Measurements from ENCODE around the gene MGST2. TPM values are rescaled to one million over a fixed set of nuclear protein-coding genes. Genes with fewer than 3 reads are reported as not detected.
A peak's percentile ranks its signal among the peaks of the same experiment; 100 is the strongest.
"Not testable (repeated sequence)": the region's sequence is repeated elsewhere in the genome, so short reads cannot be mapped to it uniquely, and the experiment has no call there.

MGST2 gene
- 38.6 and 39.8 TPM in 2 replicates for total RNA-seq (2014; rRNA removed; shearing (Covaris generic))
- 45.4 and 55.4 TPM in 2 replicates for polyA plus RNA-seq (2014; cell fraction: nucleus; rRNA removed)

DNA sequence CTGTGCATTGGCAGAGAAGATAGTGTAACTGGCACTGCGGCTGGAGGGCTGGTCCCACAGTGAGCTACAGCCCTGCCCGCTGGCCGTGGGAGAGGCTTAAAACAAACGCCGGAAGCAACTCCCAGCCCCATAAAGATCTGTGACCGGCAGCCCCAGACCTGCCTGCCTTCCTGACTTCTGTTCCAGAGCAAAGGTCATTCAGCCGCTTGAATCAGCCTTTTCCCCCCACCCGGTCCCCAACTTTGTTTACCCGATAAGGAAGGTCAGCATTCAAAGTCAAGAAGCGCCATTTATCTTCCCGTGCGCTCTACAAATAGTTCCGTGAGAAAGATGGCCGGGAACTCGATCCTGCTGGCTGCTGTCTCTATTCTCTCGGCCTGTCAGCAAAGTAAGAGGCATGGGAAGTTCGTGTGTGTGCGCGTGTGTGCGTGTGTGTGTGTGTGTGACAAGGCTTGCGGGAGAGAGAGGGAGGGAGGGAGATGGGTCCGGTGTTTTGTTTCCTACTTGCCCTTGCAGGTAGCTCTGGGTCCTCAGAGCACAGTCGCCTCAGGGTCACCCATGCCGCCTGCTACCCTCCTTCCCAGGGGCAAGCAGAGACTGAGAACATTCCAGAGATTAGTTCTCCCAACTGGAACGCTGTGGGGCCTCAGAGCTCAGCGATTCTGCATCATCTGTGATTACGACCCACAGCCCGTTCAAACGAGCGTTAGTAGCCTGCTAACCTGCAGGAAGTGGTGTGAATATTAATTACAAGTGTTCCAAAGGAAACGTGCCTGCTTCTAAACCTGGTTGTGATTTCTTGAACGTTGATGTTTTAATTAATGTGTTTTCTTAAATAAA, at the start of gene MGST2:
Gene MGST2, plus strand, starts transcription at position 130 of the 840 bp plus-strand sequence. Its CDS starts 201 bp downstream, at position 331.
- DNase-seq (ENCODE audit: extremely low read depth, low read depth), result peak; percentile 48

DNA sequence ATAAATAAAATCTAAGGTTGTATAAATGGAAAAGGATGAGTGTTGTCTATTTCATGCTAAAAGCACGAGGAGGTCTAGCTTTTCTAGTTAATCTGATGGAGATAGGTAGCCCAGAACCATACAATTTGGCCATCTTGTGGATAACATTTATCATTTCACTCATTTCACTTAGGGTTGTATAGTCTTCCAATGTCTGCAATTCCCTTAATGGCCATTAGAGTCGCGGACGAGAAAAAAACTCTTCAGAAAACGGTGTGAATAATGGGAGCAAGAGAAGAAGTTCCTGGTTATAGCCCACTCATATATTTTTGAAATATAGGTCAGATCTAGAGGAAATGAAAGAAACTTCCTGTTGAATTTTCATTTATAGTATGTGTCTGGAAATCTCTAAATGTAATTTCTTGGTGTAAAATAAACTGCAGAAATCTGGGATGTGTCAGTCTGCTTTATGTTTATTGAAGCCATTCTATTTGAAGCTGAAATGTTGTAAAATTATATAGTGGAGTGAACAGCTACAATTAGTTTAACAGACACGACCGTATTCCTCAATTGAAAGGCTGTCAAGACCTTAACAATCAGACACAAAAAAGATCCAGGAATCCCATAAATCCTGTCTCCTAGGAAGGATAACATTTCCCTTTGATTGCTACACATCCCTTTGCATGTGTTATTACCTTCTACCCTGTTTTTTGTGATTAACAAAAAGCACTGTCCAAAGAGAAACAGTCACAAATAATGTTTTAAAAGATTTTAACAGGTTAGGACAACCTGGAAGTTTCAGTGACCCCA, 47.7 kb upstream of the MGST2 start:
- DNase-seq (ENCODE audit: extremely low read depth, low read depth), result no peak

DNA sequence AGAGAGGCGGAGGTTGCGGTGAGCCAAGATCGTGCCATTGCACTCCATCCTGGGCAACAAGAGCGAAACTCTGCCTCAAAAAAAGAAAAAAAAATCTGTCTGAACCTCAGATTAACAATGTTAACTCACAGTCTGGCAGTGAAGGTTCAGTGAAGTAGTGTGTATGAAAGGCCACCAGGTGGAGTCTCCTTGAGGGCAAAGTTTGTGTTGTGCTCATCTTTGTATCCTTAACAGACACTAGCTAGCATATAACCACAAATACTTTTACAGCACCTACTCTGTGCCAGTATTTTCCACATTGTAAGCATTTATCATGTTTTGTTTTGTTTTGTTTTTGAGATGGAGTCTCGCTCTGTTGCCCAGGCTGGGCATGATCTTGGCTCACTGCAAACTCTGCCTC, 46.0 kb upstream of the MGST2 start:
- no peak for DNase-seq (ENCODE audit: extremely low read depth, low read depth)

DNA sequence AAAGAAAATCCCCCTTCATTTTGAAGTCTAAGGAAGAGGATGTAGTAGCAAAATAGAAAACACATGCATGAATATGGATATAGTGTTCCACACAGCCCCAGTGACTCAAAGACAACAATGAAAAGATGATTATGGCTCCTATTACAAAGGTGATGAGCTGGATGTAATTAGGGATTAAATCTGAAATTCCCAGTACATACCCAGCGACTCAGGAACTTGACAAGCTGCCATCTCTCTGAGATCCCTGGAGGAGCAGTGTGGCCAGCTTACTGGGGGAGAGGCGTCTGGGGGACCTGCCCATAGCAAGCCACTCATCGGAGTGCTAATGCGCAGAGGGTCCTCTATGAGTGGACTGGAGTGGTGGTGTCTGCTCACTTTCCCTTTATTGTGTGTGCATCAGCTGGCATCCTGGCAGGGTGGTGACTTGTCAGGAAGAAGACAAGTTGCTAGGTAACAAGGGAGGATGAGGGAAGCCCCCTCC, 42.7 kb upstream of the MGST2 start:
- no peak for DNase-seq (ENCODE audit: extremely low read depth, low read depth)

DNA sequence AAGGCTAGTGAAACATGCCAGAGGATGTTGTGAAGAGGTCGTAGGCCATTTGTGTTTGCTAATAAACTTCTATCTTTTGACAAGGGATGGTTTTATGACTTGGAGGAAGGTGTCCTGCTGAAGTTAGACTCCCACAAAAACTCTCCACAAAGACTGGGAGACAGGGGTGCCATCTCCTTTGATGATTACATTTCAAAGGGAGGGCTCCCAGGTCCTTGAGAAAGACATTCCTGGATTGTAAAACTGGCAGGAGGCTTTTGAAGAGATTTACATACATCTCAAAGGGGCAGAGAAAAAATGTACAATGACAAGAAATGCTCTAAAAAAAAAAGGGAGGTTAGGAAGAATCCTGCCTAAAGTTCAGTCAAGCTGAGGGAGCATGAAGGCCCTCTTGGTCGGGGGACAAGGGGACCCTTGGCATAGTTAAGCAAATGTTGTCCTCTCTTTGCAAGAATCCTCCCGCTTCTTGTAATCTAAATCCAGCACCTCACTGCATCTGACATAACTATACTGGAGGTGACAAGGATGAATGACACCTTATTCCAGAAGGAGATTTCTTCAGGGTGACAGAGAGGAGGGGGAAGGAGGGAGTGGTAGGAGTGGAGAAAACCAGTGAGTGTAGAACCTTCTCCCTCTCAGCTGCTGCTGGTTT, 41.1 kb upstream of the MGST2 start:
- no peak for DNase-seq (ENCODE audit: extremely low read depth, low read depth)

DNA sequence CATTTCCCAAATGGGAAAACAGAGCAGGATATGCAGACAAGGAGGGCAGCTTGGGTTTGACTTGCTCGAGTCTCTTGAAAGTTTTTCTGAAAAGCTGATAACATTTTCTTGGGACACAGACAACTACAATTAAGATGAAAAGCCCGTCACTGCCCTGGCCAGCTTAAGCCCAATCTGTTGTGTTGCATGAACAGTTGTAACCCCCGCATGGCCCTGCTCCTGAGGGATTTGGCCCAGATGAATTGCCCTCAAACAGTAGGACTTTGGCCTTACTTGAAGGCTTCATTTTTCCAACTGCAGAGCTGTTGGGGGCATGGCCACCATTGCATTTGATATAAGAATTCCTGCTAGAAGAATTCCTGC, 40.5 kb upstream of the MGST2 start:
- DNase-seq (ENCODE audit: extremely low read depth, low read depth), result no peak

DNA sequence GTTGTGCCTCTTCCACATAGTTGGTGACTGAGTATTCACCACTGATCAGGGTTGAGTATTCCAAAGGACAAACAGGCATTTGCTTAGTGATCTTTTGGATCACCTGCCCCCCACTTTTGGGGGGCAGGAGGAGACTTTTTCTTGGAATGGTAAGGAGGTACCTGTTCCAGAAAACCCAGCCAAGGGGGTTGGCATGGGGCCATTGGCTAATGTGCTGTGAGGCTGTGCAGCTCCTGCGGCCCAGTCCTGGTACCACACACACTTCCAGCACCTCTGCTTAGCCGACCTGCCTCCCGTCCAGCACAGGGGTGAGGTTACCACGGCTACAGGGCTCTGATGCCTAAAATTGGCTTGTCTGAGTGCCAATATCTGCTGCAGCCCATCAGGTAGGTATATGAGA, 40.1 kb upstream of the MGST2 start:
- DNase-seq (ENCODE audit: extremely low read depth, low read depth), result no peak

DNA sequence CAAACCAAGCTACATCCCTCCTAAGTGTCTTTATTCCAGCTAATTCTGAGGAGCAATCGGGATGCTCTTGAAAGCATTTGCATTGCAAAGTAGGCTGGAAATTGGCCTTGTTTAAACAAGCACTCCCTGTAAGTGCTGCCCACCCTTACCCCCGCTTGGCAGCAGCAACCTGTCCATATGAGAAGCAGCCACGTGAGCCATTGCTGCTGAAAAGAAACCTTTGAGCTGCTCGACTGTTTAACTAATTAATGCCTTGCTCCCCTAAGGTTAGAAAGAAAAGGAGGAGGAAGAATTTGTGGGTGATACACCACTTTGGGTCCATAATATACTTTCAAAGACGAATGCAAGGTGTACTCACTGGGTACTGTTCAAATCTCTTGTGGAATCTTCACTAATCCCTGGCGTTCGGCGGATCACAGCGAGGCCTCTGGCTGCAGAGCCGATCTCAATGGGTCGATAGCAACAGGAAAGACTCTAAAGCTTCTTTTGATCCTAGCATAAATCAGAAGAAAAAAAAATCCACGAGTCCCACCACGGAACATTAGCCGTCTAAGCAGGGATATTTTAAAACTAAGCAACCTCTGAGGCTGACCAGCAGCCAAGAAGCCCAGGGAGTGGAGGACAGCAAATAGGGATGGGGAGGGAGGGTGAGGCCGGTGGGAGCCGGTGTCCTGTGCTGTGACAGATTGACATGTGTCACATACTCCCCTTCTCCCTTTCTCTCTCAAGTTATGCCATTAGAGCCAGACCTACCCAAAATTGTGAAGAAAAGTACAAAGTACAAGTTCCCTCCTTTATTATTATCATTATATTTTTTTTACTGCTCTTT, 37.2 kb upstream of the MGST2 start:
- no peak for DNase-seq (ENCODE audit: extremely low read depth, low read depth)

DNA sequence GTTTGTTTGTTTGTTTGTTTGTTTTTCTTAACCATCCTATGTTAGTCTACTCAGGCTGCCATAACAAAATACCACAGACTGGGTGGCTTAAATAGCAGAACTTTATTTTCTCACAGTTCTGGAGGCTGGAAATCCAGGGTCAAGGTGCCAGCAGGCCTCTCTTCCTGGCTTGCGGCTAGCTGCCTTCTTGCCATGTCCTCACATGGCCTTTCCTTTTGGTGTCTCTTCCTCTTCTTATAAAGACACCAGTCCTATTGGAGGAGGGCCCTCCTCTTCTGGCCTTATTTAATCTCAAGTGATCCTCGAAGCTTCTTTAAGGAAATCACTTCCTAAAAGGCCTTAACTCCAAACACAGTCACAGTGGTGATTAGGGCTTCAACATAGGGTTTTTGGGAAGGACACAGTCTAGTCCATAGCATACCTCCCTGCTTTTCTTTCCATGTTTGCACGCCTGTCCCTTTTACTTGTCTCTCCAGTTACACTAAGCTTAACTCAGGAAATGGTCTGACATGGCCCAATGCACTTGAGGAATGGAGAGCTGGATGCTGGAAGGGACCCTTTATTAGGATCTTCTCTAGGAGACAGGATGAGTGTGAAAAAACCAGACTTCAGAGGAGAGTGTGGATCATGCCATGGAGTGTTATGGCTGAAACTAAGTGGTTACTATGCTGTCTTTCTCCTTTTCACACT, 36.0 kb upstream of the MGST2 start:
- no peak for DNase-seq (ENCODE audit: extremely low read depth, low read depth)

DNA sequence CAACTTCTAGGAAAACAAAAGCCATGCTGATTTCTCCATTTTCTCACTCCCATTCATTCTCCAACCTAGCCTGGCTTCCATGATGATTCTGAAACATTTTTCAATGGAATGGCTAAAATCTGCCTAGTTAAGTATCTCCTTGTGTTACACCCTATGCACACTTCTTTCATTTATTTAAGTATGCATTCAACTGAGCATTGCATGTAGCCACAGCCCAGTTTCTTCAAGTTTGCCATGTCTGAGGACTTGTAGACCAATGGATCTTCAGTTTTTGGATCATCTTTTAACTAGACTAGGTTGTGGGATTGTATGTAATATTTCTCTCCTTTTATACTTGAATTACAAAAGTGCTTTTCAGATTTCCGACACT, 35.5 kb upstream of the MGST2 start:
- no peak for DNase-seq (ENCODE audit: extremely low read depth, low read depth)

DNA sequence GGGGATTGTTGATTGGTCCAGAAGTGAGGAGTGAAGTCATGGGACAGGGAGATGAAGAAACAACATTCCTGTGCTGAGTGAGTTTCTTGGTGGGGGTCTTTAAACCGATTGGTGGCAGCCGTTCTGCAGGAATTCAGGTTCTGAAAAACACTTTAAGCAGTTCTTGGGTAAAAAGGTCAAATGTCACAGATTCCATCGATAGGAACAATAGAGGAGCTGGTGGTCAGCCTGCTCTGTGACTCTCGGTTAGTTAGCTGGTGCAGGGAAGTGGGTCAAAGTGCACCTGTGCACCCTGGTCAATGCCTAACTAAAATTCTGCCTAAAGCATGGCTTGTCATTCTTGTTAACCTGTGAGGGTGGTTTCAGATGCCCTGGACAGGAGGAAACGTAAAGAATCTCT, 34.6 kb upstream of the MGST2 start:
- no peak for DNase-seq (ENCODE audit: extremely low read depth, low read depth)

DNA sequence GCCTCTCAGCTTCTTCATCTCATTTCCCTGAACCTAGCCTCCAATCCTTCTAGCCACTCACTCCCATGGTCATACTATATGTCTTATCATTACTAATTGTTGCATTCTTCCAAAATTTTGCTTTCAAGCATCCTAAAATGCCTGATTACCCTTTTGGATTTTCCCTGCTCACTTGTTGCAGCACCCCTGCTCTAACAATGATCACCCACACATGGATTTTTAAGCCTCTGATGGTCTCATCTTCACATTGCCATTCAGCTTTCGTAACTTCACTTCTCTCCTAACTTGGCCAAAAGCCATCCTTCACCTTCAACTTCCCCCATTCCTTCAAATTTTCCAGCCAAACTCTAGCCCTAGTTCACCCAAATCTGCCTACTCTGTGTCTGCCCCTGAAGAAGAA, 33.8 kb upstream of the MGST2 start:
- DNase-seq (ENCODE audit: extremely low read depth, low read depth), result no peak

DNA sequence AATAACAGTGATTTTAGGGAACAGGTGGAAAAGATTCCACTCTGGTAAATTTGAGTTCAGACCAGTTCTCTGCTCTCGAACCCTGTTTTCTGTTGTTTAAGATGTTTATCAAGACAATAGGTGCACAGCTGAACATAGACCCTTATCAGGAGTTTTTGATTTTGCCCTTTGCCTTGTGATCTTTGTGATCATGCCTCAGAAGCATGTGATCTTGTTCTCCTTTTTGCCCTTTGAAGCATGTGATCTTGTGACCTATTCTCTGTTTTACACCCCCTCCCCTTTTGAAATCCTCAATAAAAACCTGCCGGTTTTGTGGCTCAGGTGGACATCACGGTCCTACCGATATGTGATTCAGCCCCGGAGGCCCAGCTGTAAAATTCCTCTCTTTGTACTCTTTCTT, 32.9 kb upstream of the MGST2 start:
- not testable (repeated sequence) for DNase-seq (ENCODE audit: extremely low read depth, low read depth)

DNA sequence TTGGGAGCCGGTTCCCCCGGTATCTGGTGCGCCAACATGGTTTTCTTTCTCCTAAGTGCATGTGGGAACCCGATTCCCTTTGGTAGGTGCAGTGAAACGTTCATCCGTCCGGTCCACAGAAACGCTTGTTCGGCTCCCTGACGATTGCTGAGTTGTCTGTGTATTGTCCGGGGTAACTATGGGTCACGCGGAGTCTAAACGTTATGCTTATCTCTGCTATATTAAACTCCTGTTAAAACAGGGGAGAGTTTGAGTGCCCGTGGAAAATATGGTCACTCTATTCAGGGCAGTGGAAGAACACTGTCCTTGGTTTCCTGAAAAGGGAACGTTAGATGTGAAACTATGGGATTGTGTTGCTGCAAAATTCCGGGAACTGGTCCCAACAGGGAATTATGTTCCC, 32.4 kb upstream of the MGST2 start:
- no peak for DNase-seq (ENCODE audit: extremely low read depth, low read depth)

DNA sequence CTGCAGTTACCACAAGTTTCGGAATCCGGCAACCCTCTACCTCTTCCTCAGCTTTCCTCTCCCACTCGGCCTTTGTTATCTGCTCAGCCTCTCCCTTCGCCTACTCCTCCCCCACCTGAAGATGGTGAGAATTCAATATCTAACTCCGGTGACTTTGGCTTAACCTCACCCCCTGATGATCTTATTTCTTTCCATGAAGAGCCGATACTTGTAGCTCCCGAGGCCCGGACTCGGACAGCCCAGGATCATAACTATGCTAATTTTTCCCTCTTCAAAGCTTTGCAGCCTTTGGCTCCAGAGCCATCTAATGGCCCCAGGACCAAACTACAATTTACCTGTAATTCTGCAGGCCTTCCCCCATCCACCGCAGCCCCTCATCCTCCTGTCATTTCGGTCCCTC, 32.0 kb upstream of the MGST2 start:
- no peak for DNase-seq (ENCODE audit: extremely low read depth, low read depth)

DNA sequence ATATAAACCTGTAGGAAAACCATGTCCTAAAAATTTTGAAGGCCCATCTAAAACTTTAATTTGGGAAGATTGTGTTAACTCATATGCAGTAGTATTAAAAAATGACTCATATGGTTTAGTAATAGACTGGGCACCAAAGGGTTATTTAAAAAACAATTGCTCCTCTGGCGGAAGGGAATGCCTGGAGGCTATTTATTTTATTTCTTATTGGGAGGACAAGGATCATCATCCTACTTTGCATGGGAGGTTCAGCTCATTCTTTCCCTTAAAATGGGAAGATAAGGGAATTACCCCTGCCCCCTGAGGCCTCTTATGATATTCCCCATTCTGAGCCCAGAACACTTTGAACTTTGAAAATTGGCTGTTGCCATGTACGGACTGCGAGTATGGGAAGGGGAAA, 29.7 kb upstream of the MGST2 start:
- no peak for DNase-seq (ENCODE audit: extremely low read depth, low read depth)

DNA sequence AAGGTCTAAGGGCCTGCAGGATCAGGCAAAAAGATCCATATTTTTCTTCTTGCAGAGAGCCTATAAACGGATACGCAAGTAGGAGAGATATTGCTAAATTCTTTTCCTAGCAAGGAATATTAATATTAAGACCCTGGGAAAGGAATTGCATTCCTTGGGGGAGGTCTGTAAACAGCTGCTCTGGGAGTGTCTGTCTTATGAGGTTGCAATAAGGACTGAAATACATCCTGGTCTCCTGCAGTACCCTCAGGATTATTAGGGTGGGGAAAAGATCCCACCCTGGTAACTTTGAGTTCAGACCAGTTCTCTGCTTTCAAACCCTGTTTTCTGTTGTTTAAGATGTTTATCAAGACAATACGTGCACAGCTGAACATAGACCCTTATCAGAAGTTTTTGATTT, 27.3 kb upstream of the MGST2 start:
- DNase-seq (ENCODE audit: extremely low read depth, low read depth), result not testable (repeated sequence)

DNA sequence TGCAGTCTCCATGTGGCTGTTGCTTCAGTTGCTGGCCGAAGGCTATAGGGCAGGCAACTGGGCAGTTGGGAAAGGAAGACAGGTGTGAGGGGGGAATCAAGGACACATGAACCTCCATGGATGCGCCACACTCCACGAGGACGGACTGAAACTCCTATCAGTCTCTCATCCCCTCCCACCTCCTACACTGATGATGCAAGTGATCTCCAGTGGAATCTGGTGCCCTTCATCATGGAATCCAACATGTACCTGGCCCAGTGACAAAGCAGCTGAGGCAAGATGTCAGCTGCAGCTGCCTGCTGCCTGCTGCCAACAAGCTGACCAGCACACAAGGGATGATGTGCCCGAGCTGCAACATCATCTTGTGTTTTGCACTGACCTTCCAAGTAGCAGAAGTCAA, 26.0 kb upstream of the MGST2 start:
- DNase-seq (ENCODE audit: extremely low read depth, low read depth), result no peak

DNA sequence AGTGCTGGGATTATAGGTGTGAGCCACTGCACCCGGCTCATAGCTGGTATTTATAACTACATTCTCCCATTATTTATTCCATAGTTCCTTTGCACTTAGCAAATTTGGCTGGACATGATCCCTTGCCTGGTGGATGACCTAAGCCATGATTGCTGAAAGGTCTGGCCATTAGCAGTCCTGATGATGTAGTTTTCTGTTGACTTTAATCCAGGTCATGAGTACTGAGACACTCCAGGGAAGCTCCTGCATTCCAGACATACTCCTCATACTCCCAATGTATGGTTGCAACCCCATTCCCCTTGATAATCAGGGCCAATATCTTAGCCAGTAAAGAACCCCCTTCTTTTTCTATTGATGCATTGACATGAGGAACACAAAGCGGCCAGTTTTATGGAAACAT, 24.4 kb upstream of the MGST2 start:
- DNase-seq (ENCODE audit: extremely low read depth, low read depth), result no peak

DNA sequence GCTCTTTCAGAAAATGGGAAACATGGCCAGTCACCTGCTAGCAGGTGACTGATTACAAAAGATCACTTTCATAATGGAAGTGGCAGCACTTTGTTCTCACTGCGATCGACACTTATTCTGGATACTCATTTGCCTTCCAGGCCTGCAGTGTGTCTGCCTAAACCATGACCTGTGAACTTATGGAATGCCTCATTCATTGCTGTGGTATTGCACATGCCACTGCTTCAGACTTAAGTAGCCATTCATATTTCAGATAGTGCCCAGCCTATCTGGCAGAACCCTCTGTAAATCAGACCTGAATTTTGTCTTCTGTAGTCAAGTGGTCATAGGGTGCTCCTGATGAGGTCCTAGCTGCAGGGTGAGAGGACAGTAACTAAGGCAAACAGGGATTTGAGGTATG, 23.3 kb upstream of the MGST2 start:
- DNase-seq (ENCODE audit: extremely low read depth, low read depth), result no peak
